HG03558 (cell line): Measurements from ENCODE around the gene LGR6.

Experiments
- ATAC-seq: cut with Tn5 transposase; IDR thresholded peaks from one replicate; pipeline ENCODE4 v1.9.1; 2021; ENCODE audit warnings: moderate number of reproducible peaks; ENCODE audit not compliant: unreplicated experiment; ENCODE audit errors: extremely low read depth

The LGR6 gene

GRCh38 chr1:202215472-202216130 is 22.0 kb downstream of the LGR6 start:
- ATAC-seq = no peak

GRCh38 chr1:202216691-202217090 is 23.1 kb downstream of the LGR6 start:
- no peak for ATAC-seq

- ATAC-seq = no peak
Measured at GRCh38 chr1:202217516-202217915, 23.9 kb downstream of the LGR6 start.

GRCh38 chr1:202217951-202218350 is 24.4 kb downstream of the LGR6 start:
- no peak for ATAC-seq

GRCh38 chr1:202220733-202221132 is 27.1 kb downstream of the LGR6 start:
- no peak for ATAC-seq

- no peak for ATAC-seq
Measured at GRCh38 chr1:202221911-202222909, 28.6 kb downstream of the LGR6 start.

DNA sequence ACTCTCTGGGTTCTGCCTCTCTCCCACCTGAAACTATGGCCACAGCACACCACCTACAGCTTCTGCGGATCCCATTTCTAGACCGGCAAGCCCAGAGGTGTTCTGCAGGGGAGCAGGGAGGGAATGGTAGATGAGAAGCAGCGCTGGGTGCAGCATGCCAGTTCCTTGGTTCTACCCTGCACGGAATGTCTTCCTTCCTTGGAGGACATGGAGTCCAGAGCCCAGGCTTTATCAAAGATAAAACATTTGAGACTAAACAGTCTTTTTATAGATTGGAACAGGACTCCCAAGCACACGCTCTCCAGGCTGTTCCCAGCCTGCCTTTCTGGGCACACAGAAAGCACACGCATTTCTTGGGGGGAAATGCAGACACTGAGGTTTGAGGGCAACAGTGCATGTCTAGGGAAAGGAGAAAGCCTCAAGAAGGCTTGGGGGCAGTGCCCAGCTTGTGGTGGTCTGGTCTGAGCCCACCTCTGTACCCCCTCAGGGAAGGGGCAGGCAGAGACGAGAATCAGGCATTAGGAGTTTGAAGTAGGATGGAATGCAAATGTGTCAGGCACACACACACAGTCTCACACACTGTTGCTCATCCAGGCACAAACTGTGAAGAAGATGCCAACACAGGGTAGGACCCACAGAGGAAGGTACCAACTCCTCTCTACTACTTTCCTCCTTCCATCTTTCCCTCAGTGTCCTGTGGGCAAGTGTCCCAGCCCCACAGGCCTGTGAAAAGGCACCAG is 29.7 kb downstream of the LGR6 start:
- no peak for ATAC-seq

DNA sequence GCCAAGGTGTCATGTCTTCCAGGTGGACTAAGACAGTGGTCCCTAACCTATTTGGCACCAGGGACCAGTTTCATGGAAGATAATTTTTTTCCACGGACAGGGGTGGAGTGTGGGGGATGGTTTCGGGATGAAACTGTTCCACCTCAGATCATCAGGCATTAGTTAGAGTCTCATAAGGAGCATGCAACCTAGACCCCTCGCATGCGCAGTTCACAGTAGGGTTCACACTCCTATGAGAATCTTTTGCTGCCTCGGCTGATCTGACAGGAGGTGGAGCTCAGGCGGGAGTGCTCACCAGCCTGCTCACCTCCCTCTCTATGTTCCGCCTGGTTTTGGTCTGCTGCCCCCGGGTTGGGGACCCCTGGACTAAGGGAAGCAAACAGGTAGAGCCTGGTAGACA is 30.9 kb downstream of the LGR6 start:
- ATAC-seq = no peak

- no peak for ATAC-seq
Measured at GRCh38 chr1:202225131-202225530, 31.5 kb downstream of the LGR6 start.

DNA sequence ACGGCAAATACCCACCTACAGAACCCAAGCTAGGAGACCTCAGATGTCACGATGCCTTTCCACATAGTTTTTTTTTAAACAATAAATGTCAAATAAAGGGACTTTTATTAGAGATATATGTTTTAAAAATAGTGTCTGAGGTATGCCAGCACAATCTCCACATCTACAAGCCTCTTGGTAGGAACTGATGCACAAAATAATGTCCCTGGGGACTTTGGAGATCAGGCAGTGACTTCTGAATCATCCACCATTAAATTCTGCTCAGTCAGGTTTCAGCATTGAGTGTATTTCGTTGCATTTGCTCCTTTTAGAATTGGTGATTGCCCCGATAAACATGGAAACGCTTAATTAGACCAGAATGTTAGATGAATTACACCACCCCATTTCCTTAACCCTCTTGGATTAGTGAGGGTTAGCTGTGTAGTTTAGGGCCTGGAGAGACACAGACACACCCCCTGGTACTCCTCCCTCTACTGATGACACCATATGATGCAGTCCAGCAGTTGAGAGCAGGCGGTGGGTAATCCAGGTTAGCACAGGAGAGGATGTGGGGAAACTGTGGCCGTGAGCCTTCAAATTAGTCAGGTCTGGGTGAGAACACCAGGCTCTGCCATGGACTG is 33.6 kb downstream of the LGR6 start:
- ATAC-seq = no peak

- ATAC-seq = no peak
Measured at GRCh38 chr1:202227997-202228401, 34.4 kb downstream of the LGR6 start.

DNA sequence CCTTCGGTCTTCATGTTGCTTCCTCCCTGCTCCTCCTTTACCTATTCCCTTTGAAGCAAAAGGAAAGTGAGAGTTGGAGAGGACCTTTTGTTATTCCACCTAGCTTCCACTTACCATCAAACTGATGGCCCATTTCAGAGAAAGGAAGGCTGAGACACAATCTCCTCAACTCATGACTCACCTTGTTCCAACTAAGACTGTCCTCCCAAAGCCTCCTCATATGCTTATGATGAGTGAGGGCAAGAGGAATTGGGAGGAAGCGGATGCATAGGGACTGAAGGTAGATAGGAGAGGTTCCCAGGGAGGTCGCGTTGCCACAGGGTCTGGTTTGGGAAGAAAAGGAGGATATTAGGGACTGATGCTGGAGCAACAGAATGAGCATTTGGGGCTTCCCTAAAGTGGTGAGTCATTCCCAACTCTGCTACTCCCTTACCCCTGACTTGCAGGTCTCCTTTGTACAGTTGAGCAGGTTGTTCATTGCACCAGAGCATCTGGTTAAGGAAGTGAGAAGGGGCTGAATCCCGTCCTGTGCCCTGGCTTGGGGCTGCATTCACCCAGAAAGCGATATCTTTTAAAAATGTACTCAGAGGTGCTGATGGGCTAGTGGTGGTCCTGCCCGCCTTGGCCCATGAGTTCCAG is 35.0 kb downstream of the LGR6 start:
- no peak for ATAC-seq

DNA sequence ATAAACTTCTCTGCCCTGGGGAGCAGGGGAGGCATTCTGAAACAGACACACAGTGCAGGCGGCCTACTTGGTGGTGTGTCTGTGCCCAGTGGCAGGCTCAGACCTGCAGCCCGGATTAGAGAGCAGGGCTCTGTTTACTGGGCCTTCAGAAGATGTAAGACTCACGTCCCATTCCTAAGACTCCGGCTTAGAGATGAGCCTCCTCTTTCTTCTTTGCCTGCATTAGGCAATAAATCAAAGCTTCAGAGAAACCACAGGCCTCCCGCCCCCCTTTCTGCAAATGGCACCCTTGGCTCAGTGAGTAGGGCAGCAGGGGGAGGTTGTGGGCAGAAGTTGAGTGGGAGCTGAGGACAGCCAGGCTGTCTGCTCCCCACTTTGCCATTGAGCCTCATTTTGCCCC is 35.8 kb downstream of the LGR6 start:
- no peak for ATAC-seq

- ATAC-seq = no peak
Measured at GRCh38 chr1:202230061-202230938, 36.7 kb downstream of the LGR6 start.

DNA sequence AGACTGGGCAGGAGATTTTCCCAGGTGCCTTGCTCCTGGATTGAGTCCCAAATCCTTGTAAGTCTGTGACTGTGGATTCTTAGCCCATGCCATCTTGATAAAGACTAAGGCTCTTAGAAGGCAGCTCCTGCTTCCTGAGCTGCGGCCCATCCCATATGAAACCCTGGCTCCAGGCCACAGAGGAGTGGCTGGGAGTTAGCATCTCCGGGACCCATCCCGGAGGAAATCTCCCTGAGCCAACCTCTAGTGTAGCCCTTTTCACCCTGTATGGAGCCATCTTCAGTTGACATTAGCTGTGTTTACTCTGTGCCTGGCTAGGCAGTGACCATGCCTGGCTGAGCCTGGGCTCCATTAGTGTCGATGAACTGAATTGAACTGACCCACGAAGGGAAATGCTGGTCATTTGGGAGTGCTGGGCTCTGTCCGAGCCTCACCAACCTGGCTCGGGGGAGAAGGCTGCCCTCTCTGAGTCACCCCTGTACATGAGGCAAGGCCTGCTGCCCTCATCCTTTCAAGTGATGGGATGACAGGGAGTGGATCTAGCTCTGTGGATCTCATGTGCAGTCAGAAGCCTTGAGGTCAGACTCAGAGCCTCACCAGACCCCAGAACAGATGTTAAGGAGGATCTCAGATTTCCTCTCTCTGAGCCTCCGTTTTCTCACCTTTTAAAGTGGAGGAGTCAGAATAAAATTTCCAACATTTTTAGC is 37.5 kb downstream of the LGR6 start:
- ATAC-seq = no peak

DNA sequence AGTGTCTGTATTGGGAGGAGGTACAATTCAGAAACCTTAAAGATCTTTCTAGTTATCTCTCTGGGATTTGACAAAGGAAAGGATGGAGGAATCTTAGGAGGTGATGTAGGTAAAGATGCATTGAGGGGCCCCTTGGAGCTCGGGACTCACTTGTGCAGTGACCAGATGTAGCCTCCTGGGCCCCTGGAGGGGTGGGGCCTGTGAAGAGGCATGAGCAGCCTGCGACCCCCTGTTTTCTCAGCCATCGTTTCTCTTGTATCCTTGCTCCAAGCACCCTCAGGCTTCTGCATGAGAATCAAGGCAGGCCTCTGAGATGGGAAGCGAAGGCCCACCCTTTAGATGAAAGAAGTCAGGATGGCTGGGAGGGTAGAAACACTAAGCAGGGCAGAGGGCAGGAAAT is 39.6 kb downstream of the LGR6 start:
- no peak for ATAC-seq

DNA sequence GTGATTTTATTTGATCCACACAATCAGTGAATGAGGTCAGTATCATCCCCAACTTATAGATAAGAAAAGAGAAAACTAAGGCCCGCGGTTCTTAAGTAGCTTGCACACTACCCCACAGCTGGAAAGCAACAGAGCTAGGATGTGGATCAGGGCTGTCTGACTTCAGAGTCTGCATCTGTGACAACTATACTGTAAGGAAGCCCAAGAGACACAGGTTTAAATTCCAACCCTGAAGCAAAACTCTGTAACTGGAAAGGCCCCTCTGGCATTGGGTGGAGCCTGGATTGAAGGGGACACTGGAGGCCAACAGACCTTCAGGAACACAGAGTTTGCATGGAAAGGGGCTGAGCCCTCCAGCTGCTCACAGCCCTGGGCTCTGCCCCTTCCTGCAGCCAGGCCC is 40.2 kb downstream of the LGR6 start:
- no peak for ATAC-seq

DNA sequence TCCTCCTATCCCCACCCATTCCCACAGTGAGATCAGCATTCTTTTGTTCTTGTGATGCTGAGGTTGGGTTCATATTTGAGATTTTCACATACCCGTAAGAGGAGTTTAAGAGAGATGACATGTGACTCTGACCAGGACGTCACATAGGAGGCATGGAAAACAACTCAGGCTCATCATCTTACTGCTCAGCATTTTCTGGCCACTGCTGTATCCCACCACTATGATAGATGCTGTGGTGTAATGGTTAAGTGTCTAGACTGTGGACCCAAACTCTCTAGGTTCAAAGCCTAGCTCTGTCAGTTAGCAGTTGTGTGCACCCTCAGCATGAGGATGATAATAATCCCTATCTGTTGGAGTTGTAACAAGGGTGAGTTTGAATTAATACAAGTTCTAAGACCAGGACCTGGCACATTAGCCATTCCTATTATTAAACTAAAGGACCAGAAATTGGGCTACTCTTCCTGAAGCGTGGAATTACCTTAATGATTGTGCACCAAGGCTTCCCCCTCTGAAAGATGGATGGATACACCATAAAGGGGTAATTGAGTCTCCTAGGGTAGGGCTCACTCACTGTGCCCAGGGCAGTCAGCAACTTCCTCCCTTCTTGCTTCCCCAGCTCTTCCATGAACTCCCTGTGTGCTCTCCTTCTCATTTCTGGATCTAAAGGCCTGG is 40.9 kb downstream of the LGR6 start:
- ATAC-seq = no peak
